Measurements from ENCODE around the gene NABP1.
A peak's percentile ranks its signal among the peaks of the same experiment; 100 is the strongest.

The NABP1 gene

DNA sequence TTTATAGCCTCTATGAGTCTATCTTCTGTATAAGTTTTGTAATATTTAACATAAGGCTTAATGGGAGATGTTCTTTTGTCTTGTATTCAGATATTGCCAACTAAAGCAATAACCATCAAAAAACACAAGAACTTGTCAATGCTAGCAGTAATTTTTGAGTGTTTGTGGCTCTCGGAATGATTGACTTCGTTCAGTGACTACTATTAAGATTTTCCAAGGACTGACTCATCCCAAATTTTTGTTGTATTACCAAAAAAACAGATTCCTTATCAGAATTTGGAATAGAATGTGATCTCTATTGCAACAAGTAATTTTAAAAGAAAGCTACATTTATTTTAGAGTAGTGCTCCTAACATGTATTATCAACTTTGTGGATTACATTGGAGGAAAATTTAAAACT lies 8.1 kb downstream of the NABP1 start:
- DNase-seq: no peak

GRCh38 chr2:191686729-191687128 lies 8.8 kb downstream of the NABP1 start:
- DNase-seq: no peak

DNA sequence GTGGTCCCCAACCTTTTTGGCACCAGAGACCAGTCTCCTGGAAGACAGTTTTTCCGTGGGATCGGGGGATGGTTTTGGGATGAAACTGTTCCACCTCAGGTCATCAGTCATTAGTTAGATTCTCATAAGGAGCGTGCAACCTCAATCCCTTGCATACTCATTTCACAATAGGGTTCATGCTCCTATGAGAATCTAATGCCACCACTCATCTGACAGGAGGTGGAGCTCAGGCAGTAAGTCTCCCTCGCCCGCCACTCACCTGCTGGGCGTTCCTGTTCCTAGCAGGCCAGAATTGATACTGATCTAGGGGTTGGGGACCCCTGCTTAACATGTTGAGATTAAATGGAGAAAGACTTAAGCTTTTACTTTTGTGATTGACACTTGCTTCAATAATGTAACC lies 9.9 kb downstream of the NABP1 start:
- no peak for DNase-seq

GRCh38 chr2:191688934-191689695 lies 11.2 kb downstream of the NABP1 start:
- DNase-seq: no peak

DNA sequence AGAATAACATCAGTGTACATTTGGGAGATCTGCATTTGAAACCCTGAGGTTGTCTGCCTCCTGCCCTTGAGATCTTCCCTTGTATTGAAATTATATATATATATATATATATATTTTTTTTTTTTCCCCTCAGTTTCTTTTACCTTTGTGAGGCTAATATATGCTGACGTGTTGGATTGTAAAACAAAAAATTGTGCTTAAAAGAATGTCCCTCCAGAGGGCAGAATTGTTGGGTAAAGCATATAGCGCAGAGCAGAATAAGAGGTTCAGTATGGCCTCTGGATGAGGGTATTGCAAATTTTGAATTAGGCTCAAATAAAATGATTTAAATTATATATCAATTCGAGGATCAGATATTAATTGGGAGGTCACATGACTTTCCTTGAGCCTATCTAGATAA lies 12.4 kb downstream of the NABP1 start:
- DNase-seq: no peak

- peak; percentile 50 for DNase-seq
Observed at GRCh38 chr2:191691016-191691735, 13.2 kb downstream of the NABP1 start.

GRCh38 chr2:191691898-191692297 lies 14.0 kb downstream of the NABP1 start:
- no peak for DNase-seq

GRCh38 chr2:191692502-191693115 lies 14.7 kb downstream of the NABP1 start:
- no peak for DNase-seq

DNA sequence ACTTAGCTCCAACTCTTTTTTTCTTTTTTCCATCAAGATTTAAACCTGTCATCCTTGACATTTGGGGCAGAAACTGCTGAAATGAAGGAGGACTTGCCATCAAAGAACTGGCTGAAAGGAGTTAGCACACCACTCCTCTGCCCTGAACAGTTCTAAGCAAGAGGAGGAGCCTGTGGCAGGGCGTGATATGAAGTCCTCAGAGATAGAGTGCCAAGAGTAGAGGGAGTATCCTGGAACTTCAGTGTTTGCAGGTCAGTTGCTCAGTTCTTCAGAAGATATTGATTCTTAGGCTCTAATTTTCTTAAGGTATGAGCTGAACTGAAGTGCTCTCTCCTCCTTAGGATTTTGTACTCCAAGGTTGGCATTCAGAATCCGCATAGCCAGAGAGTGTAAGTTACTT lies 15.2 kb downstream of the NABP1 start:
- no peak for DNase-seq

DNA sequence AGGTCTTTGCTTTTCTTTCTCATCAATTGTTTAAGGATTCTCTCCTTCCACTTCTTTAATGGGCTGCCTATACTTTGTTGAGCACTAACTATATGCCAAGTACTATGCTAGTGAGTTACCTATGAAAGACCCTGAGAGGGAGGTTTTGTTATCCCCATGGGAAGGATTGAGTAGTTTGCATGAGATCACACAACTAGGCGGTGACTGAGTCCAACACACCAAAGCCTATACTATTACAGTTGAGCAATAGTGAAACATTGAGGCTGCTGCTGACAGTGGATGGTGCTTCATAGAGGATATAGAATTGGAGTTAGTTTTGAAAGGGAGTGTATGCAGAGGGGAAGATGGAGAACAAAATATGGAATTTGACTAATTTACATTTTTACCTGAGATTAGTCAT lies 15.8 kb downstream of the NABP1 start:
- no peak for DNase-seq

DNA sequence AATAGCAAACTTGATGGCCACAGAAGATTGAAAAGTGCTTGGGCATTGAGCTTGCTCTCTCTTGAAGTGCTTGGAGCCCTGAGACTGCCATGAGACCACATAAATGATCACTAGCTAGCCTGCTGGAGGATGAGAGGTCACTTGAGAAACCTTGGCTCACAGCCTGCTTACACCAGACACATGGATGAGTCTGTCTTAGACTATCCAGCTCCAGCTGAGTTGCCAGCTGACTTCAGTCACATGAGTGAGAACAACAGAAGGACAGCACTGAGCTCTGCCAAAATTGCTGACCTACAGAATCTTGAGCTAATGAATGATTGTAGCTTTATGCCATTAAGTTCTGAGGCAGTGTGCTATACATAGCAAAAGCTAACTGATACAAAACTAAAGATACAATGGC lies 18.1 kb downstream of the NABP1 start:
- no peak for DNase-seq

DNA sequence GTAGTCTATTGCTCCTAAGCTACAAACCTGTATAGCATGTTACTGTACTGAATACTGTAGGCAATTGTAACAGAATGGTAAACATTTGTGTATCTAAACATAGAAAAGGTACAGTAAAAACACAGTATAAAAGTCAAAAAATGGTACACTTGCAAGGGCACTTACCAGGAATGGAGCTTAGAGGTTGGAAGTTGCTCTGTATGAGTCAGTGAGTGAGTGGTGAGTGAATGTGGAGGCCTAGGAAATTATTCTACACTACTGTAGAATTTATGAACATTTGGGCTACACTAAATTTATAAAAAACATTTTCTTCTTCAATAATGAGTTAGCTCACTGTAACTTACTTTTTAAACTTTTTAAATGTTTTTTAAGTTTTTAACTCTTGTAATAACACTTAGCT lies 19.0 kb downstream of the NABP1 start:
- DNase-seq: no peak

DNA sequence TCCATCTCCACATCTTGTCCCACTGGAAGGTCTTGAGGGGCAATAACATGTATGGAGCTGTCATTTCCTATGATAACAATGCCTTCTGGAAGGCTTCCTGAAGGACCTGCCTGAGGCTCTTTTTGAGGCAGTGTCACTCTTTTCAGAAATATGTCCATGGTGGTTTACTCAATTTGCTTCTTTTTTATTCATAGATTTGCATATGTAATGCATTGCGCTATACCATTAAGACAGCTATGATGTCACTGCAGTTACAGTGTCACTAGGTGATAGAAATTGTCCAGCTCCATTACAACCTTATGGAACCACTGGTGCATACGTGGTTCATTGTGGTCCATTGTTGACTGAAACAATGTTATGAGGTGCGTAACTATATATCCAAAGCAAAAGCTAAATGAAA lies 19.9 kb downstream of the NABP1 start:
- DNase-seq: no peak

GRCh38 chr2:191699341-191699945 lies 21.5 kb downstream of the NABP1 start:
- DNase-seq: no peak

DNA sequence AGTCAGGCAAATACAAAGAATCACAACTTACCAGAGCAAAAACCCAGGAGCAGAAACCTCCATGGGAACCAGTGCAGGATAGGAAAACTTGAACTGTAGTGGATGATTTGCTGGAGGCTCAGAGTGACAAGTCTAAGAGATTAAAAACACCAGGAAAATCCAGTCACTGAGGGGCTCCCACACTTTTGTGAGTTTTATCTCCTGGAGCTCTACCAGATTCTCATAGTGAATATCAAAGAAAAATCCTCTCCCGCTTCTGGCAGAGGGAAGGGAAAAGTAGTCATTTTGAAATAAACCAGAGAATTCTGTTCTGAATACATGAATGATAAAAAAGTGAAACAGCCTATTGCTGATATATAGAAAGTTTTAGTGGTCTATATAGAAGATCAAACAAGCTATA lies 23.1 kb downstream of the NABP1 start:
- no peak for DNase-seq

GRCh38 chr2:191701696-191702095 lies 23.8 kb downstream of the NABP1 start:
- no peak for DNase-seq

- no peak for DNase-seq
Observed at GRCh38 chr2:191703079-191703725, 25.3 kb downstream of the NABP1 start.

GRCh38 chr2:191705084-191705483 lies 27.1 kb downstream of the NABP1 start:
- DNase-seq: no peak

GRCh38 chr2:191705701-191706100 lies 27.8 kb downstream of the NABP1 start:
- no peak for DNase-seq

- no peak for DNase-seq
Observed at GRCh38 chr2:191706791-191707190, 28.9 kb downstream of the NABP1 start.

- no peak for DNase-seq
Observed at GRCh38 chr2:191707542-191707941, 29.6 kb downstream of the NABP1 start.

GRCh38 chr2:191710411-191710900 lies 32.5 kb downstream of the NABP1 start:
- DNase-seq: no peak

DNA sequence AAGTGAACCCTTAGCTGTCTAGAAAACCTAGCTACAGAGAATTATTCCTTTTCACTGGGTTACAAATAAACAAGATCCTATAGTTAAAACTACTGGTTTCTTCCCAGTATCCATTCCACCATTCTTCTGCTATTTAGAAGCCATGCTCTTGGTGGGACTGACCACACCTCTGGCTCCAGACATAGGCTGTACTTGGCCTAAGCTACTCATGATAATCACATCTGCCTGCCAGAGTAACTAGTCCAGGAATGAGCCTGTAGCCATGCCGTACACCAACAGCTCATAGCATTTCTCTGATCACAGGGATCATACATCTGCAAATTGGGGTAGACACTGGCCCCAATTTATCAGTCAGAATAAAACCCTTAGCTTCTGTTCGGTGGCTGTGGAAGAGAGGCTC lies 33.7 kb downstream of the NABP1 start:
- no peak for DNase-seq

Measured in effector CD4-positive, alpha-beta T cell (primary cell).